Cardiac septum (tissue), 1 donor: ENCODE measurements around the gene KCNMB3. TPM values are rescaled to one million over a fixed set of nuclear protein-coding genes. Genes with fewer than 3 reads are reported as not detected.
"Not testable (repeated sequence)": the region's sequence is repeated elsewhere in the genome, so short reads cannot be mapped to it uniquely, and the experiment has no call there.

Experiments used
- DNase-seq: peaks from one replicate; pipeline ENCODE4 v3.0.0-alpha.2; 2020; ENCODE audit warnings: low spot score
- intact Hi-C: fragments of 100-400 bp; cut with DNase I; formaldehyde crosslinking; loops from one replicate; pipeline ENCODE4 v1.14.0; 2022
- long read RNA-seq: library from polyadenylated mRNA; unstranded; transcript quantifications from one replicate; pipeline ENCODE4 v2.0.0, GENCODE V29; 2021
- total RNA-seq: library from RNA; stranded (reverse); fragmentation: NEBNext Ultra II Directional; extraction: Animal tissue kit (Norgen Biotek cat#: 25700); gene quantifications from one replicate; pipeline ENCODE4 v1.2.1, GENCODE V29; 2021
- donor health status: DM: no; HTN: no; CAD: no.

The KCNMB3 gene, protein sequence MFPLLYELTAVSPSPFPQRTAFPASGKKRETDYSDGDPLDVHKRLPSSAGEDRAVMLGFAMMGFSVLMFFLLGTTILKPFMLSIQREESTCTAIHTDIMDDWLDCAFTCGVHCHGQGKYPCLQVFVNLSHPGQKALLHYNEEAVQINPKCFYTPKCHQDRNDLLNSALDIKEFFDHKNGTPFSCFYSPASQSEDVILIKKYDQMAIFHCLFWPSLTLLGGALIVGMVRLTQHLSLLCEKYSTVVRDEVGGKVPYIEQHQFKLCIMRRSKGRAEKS
- total RNA-seq: 1.9 TPM
- long read RNA-seq, partial matches to known transcripts: 0 of 2 reads
- long read RNA-seq, other reads (novel, unspliced or antisense): 2 of 2 reads

- intact Hi-C loops: no loop called here
These were observed at the start of gene KCNMB3 for GRCh38 chr3:179250803-179251476. Gene KCNMB3 (minus strand): TSS chr3:179251114. CDS start chr3:179250990, 124 bp downstream.

GRCh38 chr3:179299999-179300613, 49.2 kb upstream of the KCNMB3 start:
- intact Hi-C loops: no loop called here

More at GRCh38 chr3:179250803-179251476, at the start of gene KCNMB3:
- no peak for DNase-seq

DNA sequence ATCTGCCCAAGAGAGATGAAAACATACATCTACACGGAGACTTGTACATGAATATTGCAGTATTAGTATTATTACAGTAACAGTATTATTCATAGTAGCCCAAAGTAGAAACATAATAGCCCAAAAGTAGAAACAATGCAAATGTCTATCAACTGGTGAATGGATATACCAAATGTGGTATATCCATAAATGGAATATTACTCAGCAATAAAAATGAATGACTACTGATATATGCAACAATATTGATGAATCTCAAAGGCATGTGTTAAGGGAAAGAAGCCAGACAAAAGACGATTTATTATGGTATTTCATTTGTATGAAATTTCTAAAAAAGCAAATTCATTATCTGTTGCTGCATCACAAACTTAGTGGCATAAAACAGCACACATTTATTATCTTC, 48.4 kb upstream of the KCNMB3 start:
- DNase-seq: no peak
- intact Hi-C loops: no loop called here

More at GRCh38 chr3:179299999-179300613, 49.2 kb upstream of the KCNMB3 start:
- no peak for DNase-seq

DNA sequence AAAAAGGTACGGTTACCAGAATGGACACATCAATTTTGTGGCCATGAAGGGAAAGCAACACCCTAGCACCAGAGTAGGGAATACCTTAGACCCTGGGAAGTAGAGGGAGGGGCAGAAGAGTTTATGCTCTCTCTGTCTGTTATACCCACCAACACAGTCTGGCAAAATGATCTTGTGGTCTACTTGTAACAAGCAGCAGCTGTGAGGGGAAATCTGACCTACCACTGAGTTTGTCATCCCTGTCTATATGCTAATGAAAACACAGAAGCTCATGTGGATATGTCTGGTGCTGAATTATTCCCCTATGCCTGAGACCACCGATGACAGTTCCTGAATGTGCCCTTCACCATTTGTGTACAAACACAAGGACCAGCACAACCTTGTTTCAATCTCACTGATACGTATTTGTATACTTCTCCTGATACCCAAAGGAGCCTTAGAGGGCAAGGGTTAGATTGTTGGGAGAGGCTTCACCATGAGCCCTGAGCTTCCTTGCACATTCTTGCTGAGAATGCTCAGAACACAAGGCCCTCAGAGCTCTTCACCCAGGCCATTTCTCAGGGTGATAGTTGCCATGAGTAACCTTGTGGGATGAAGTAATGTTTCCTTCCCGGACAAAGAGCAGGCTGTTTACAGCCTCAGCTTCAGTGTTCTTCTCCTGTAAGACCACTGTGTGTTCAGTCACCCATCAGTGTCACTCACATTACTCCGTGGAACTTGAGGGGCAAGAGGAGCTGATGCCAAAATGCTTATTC, 47.2 kb upstream of the KCNMB3 start:
- no peak for DNase-seq
- intact Hi-C loops: no loop called here

- intact Hi-C loops: no loop called here
These were observed 41.5 kb upstream of the KCNMB3 start for GRCh38 chr3:179292450-179292849.

DNA sequence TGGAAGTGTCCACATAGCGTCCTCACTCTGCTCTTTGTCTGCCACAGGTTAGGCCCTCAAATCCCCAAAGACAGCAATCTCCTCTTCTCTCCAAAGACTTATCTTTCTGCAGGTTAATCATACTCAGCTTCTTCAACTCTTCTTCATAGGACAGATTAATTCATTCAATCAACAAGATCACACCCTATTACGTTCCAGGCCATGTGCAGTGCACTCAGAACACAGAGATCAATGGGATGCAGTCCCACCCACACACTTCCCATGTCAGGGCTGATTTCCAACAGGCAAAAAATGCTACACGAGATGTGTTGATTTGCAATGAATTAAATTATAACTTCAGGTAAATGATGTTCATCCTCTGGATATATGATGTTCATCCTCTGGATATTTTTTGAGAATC, 38.4 kb upstream of the KCNMB3 start:
- no peak for DNase-seq
- intact Hi-C loops: no loop called here

More at GRCh38 chr3:179292450-179292849, 41.5 kb upstream of the KCNMB3 start:
- DNase-seq: no peak

DNA sequence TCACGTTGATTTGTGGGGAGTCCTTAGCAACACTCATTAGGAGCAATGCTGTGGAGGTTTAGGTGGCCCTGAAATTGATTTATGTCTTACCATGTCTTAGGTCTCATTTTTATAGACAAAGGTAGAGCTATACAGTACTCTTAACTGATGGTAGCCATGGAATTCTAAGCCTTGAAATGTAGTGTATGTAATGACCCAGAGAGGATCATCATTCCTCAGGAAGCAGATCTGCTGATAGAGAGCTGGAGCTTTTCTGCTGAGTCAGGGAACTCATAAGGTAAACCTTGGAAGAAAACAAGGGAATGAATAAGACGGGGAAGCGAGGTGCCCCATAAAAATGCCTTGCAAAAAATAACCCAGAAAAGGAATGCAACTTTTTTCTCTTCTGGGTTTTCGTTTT, 37.9 kb upstream of the KCNMB3 start:
- intact Hi-C loops: no loop called here
- no peak for DNase-seq

GRCh38 chr3:179286331-179286730, 35.4 kb upstream of the KCNMB3 start:
- DNase-seq: no peak
- intact Hi-C loops: no loop called here

DNA sequence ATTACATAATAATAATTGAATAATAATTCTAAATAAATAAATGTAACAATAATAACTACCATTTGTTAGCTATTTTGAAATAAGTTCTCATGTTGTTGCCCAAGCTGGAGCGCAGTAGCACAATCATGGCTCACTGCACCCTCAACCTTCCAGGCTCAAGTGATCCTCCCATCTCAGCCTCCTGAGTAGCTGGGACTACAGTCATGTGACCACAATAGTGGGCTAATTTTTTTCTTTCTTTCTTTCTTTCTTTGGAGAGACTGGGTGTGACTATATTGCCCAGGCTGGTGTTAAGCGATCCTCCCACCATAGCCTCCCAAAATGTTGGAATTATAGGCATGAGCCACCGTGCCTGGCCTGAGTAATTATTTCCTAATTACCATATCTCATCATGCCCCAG, 30.9 kb upstream of the KCNMB3 start:
- no peak for DNase-seq
- intact Hi-C loops: no loop called here

DNA sequence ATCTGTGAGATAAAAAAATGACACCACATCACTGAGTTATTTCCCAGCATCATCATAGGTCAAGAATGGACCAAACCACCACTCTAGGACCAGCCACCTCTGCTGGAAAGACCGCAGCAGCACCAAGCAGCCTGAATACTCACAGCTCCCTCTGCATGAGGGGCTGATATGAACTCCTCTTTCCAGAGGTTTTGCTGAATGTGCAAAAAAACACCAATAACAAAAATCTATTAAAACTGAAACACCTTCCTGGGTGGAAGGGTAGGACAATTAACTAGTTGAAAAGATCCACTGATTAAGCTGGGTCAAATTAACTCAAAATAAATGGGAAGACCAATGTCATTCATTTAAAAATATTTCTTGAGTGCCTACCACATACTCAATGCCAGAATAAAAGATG, 28.9 kb upstream of the KCNMB3 start:
- intact Hi-C loops: no loop called here
- no peak for DNase-seq

GRCh38 chr3:179278932-179279693, 28.2 kb upstream of the KCNMB3 start:
- DNase-seq: no peak
- intact Hi-C loops: no loop called here

DNA sequence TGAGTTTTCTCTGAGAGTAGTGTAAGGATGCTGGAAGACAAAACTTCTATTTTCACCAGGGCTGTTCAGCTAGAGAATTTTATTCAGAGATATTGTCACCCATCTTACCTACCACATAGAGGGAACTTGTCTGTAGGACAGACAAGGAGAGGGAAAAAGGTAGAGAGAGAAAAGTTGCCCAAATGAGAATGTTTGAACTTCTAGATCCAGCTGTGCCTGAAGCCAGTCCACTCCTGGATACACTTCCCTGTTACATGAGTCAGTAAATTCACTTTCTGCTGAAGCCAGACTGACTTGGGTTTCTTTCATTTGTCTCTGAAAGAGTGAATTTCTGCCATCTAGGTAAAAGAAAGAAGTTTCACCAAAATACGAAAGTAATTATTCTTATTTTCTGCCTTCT, 27.2 kb upstream of the KCNMB3 start:
- intact Hi-C loops: no loop called here

DNA sequence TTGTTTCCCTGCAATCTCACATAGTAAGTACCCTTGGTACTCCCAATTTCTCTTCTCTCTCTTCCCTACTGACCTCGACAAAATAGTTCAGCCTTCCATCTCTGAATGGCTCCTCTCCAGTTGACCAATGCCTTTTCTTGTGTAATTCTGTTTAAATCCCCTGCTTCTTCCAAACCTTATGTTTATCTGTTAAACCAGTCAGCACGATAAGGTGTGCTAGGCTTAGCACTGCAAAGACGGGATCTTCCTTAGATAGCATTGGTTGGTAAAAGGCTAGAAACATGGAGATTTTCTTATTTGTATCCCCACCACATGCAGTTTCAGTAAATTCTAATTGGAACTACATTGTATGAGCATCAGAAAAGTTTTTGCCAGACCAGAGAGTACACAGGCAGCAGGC, 25.8 kb upstream of the KCNMB3 start:
- intact Hi-C loops: no loop called here
- DNase-seq: no peak

More for the DNA sequence above, 27.2 kb upstream of the KCNMB3 start:
- DNase-seq: no peak

- intact Hi-C loops: no loop called here
These were observed 25.1 kb upstream of the KCNMB3 start for GRCh38 chr3:179276001-179276400.

GRCh38 chr3:179274434-179274833, 23.5 kb upstream of the KCNMB3 start:
- DNase-seq, intact Hi-C loops: not testable (repeated sequence)

More at GRCh38 chr3:179276001-179276400, 25.1 kb upstream of the KCNMB3 start:
- DNase-seq: no peak

GRCh38 chr3:179272385-179272784, 21.5 kb upstream of the KCNMB3 start:
- intact Hi-C loops: no loop called here
- DNase-seq: no peak

DNA sequence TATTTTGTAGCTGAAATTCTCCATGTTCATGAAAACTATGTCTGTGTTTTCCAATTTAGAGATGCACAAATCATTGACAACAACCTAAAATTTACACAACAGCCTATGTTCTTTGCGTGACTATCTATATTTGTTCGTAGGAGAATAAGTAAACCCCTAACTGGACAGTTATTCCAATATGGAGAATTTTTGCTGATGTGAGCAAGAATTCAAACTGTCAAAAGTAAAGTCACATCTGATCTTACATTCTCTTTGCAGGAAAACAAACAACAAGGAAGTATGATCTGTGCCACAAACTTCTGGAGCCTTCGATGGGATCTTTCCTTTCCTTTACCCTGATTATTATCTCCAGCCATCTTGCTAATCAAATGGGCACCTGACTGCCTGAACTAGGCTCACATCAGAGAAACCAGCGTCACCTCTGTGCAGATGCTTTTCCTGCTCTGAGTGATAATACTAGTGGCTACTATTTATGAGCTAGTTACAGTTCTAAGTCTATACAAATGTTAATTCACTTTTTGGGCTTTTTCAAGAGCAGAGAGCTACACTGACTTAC, 18.3 kb upstream of the KCNMB3 start:
- DNase-seq: no peak
- intact Hi-C loops: no loop called here

DNA sequence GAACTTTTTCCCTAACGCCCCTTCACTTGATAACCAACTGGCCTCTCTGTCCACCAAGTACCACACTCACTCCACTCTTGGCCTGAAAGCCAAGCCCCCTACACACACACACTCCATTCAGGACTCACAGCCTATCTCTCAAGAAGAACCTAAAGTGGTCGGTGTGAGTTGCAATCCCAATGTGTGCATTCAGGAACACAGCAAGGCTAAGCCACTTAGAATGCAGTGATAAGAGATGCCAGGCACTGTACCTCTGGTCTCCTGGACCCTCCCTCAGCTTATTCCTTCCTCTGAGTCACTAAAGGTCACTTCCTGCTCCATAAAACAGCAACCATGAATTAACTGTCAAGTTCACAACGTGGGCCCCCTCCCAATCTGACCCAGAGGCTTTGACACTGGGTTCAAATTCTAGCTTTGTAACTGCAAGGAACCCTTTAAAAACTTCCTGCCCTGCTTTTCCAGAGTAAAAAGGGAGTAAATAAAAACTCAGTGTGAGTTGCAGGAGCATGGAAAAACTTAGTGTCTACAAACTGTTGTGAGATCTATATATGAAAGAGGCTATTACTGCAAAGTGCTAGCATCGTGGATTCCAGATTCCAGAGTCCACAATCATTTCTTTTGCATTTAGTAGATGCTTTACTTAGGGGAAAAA, 17.6 kb upstream of the KCNMB3 start:
- DNase-seq: no peak
- intact Hi-C loops: no loop called here
